ENCODE measurements around the gene HYLS1.

Gene HYLS1

DNA sequence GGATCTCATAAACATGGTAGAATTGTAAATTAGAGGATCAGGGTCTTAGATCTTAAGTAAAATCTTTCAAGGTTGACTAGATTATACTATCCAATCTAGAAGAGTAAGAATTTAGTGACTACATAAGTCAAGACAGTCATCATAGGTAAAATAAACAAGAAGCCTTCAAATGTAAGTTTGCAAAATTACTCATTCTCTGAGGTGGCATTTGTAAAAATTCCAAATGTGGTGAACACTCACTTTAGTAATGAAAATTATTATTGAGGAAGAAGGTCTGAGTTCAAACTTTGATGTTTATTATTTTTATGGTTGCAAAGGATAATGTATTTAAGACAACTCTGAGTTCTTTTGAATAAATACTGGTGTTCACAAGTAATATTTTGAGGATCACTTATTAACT lies 4.6 kb downstream of the HYLS1 start:
- Histone ChIP-seq H3K9me3 (replicated peaks; ENCODE audit: insufficient read depth, low read length) (no peaks in the 10 kb centered on the region), H3F3A (ENCODE audit: insufficient read depth, low read length) (peaks cover 11% of the 10 kb centered on the region; the same call in 1 of the 2 replicates), H3K4me2 (ENCODE audit: low read depth, low read length) (no peak overlapping the region), H3K36me3 (replicated peaks; ENCODE audit: insufficient read depth, low read length) (peaks cover 9% of the 10 kb centered on the region; the same call in 1 of the 2 replicates), H3K9me2 (replicated peaks; ENCODE audit: insufficient read depth, low read length) (no peaks in the 10 kb centered on the region), H4K20me1 (ENCODE audit: insufficient read depth, low read length) (no peaks in the 10 kb centered on the region), H3K9ac (ENCODE audit: low read length) (no peak overlapping the region), H3K79me2 (ENCODE audit: low read length) (peaks cover 91% of the 10 kb centered on the region), H3K4me1 (ENCODE audit: low read length) (0 out of 2 replicates have a peak, but pooled peaks cover 9% of the 10 kb centered on the region), H3K4me3 (ENCODE audit: low read length) (no peak overlapping the region), H3K27me3 (replicated peaks; ENCODE audit: insufficient read depth, low read length) (no peaks in the 10 kb centered on the region), H2AFZ (ENCODE audit: low read length) (no peak overlapping the region), H3K27ac (ENCODE audit: low read length) (no peak overlapping the region)
- DNase-seq, result no peak
- TF ChIP-seq EZH2phosphoT487 (IDR thresholded peaks at IDR 0.05; ENCODE audit: low read length) (no peak), EZH2 (optimal IDR thresholded peaks at IDR 0.05; ENCODE audit: low read depth, low read length) (no peak)
- TF ChIP-seq, protein P1, sequence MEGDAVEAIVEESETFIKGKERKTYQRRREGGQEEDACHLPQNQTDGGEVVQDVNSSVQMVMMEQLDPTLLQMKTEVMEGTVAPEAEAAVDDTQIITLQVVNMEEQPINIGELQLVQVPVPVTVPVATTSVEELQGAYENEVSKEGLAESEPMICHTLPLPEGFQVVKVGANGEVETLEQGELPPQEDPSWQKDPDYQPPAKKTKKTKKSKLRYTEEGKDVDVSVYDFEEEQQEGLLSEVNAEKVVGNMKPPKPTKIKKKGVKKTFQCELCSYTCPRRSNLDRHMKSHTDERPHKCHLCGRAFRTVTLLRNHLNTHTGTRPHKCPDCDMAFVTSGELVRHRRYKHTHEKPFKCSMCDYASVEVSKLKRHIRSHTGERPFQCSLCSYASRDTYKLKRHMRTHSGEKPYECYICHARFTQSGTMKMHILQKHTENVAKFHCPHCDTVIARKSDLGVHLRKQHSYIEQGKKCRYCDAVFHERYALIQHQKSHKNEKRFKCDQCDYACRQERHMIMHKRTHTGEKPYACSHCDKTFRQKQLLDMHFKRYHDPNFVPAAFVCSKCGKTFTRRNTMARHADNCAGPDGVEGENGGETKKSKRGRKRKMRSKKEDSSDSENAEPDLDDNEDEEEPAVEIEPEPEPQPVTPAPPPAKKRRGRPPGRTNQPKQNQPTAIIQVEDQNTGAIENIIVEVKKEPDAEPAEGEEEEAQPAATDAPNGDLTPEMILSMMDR (IDR thresholded peaks at IDR 0.05; ENCODE audit: low read length), result no peak

DNA sequence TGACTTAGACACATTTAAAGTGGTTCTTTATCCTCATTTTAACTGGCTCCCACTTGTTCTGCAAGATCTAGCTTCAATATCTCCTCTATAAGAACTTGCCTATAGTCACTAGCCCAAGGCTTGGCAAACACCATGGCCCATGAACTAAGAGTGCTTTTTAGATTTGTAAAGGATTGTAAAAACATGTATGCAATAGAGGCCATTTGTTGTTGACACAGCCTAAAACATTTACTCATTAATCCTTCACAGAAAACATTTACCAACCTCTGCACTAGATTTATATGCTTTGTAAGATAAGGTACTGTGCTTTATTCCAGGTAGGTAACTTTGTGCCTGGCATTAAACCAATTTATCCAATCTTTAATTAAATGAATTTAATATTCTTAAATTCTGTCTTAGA lies 5.5 kb downstream of the HYLS1 start:
- TF ChIP-seq EZH2 (optimal IDR thresholded peaks at IDR 0.05; ENCODE audit: low read depth, low read length) (no peak), EZH2phosphoT487 (IDR thresholded peaks at IDR 0.05; ENCODE audit: low read length) (no peak)
- TF ChIP-seq, protein P1 (IDR thresholded peaks at IDR 0.05; ENCODE audit: low read length), result no peak
- peaks cover 100% of the 10 kb centered on the region for H3K79me2 ChIP-seq (ENCODE audit: low read length)
- H3K9me2 ChIP-seq (replicated peaks; ENCODE audit: insufficient read depth, low read length), result no peaks in the 10 kb centered on the region
- no peak overlapping the region for H3K27ac ChIP-seq (ENCODE audit: low read length)
- DNase-seq, result no peak
- H3K9me3 ChIP-seq (replicated peaks; ENCODE audit: insufficient read depth, low read length), result no peaks in the 10 kb centered on the region
- no peak overlapping the region for H2AFZ ChIP-seq (ENCODE audit: low read length)
- no peaks in the 10 kb centered on the region for H4K20me1 ChIP-seq (ENCODE audit: insufficient read depth, low read length)
- no peak overlapping the region for H3K9ac ChIP-seq (ENCODE audit: low read length)
- peaks cover 3% of the 10 kb centered on the region; the same call in 1 of the 2 replicates for H3F3A ChIP-seq (ENCODE audit: insufficient read depth, low read length)
- H3K27me3 ChIP-seq (replicated peaks; ENCODE audit: insufficient read depth, low read length), result no peaks in the 10 kb centered on the region
- H3K4me3 ChIP-seq (ENCODE audit: low read length), result no peak overlapping the region
- H3K4me1 ChIP-seq (ENCODE audit: low read length), result 0 out of 2 replicates have a peak, but pooled peaks cover 9% of the 10 kb centered on the region
- H3K4me2 ChIP-seq (ENCODE audit: low read depth, low read length), result no peak overlapping the region
- H3K36me3 ChIP-seq (replicated peaks; ENCODE audit: insufficient read depth, low read length), result peaks cover 9% of the 10 kb centered on the region; the same call in 1 of the 2 replicates

DNA sequence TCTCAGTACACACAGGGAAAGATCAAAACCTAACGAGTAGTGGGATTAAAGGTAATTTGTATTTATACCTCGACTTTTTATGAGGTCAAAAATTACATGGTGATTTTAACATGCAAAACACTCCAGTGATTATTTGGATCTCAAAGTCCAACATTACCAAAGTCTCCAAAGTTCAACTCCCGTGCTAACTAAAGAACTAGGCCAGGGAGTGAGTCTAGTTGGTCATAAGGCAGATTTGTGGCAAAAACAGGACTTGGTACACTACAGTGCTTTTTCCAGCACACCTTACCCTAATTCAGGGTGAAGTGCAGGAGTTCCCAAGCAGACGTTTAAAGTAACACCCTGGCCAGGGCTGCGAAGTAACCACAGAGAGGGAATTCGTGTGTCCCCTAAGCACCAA lies 14.4 kb downstream of the HYLS1 start:
- Histone ChIP-seq H3K4me3 (ENCODE audit: low read length) (no peak overlapping the region), H3F3A (ENCODE audit: insufficient read depth, low read length) (peaks cover 11% of the 10 kb centered on the region), H3K79me2 (ENCODE audit: low read length) (peaks cover 58% of the 10 kb centered on the region), H3K4me2 (ENCODE audit: low read depth, low read length) (peak overlapping the region; percentile 70; the same call in 1 of the 2 replicates), H3K9me2 (replicated peaks; ENCODE audit: insufficient read depth, low read length) (no peaks in the 10 kb centered on the region), H3K27me3 (replicated peaks; ENCODE audit: insufficient read depth, low read length) (peaks cover 10% of the 10 kb centered on the region; the same call in 1 of the 2 replicates), H3K36me3 (replicated peaks; ENCODE audit: insufficient read depth, low read length) (peaks cover 3% of the 10 kb centered on the region; the same call in 1 of the 2 replicates), H3K9ac (ENCODE audit: low read length) (no peak overlapping the region), H2AFZ (ENCODE audit: low read length) (no peak overlapping the region), H3K4me1 (ENCODE audit: low read length) (no peaks in the 10 kb centered on the region; the same call in 1 of the 2 replicates), H4K20me1 (ENCODE audit: insufficient read depth, low read length) (no peaks in the 10 kb centered on the region), H3K9me3 (replicated peaks; ENCODE audit: insufficient read depth, low read length) (no peaks in the 10 kb centered on the region), H3K27ac (ENCODE audit: low read length) (no peak overlapping the region)
- no peak for DNase-seq
- TF ChIP-seq EZH2 (optimal IDR thresholded peaks at IDR 0.05; ENCODE audit: low read depth, low read length) (no peak), EZH2phosphoT487 (IDR thresholded peaks at IDR 0.05; ENCODE audit: low read length) (no peak)
- TF ChIP-seq, protein P1 (IDR thresholded peaks at IDR 0.05; ENCODE audit: low read length), result no peak

Data from MM.1S (cell line).